ENCODE measurements around the gene ZFAND6.

GRCh38 chr15:80132382-80132781 is 72.9 kb downstream of the ZFAND6 start:
- TF ChIP-seq CTCF (IDR thresholded peaks at IDR 0.05) (no peak), POLR2A (IDR thresholded peaks at IDR 0.05) (no peak)

All from esophagus squamous epithelium (tissue), 4 donors.